SH-SY5Y (cell line): Measurements from ENCODE around the gene C1D.

ENCODE experiments used
- GATA2 ChIP-seq: IDR thresholded peaks from 2 replicates; pipeline ENCODE4 v1.6.1; 2011; ENCODE audit warnings: mild to moderate bottlenecking, low read depth, low read length
- GATA3 ChIP-seq: IDR thresholded peaks from 2 replicates; pipeline ENCODE4 v1.6.1; 2011; ENCODE audit warnings: low read depth, mild to moderate bottlenecking, low read length, moderate library complexity

GRCh38 chr2:68103030-68103708, 40.4 kb upstream of the C1D start:
- TF ChIP-seq GATA3: no peak
- no peak for TF ChIP-seq GATA2
